SH-SY5Y (cell line): ENCODE results near the gene RGS7.

Experiments used
- GATA2 ChIP-seq: IDR thresholded peaks from 2 replicates; pipeline ENCODE4 v1.6.1; 2011; ENCODE audit warnings: mild to moderate bottlenecking, low read depth, low read length
- GATA3 ChIP-seq: IDR thresholded peaks from 2 replicates; pipeline ENCODE4 v1.6.1; 2011; ENCODE audit warnings: low read depth, mild to moderate bottlenecking, low read length, moderate library complexity

RGS7 gene

GRCh38 chr1:241356519-241357365, at the start of gene RGS7:
Gene RGS7 (minus strand): TSS chr1:241357205.
- TF ChIP-seq GATA3 = no peak
- no peak for TF ChIP-seq GATA2

GRCh38 chr1:241406421-241406820, 49.4 kb upstream of the RGS7 start:
- TF ChIP-seq GATA2 = no peak
- TF ChIP-seq GATA3 = no peak

GRCh38 chr1:241401156-241401555, 44.2 kb upstream of the RGS7 start:
- TF ChIP-seq GATA3 (no peak), GATA2 (no peak)

- no peak for TF ChIP-seq GATA2
- TF ChIP-seq GATA3 = no peak
These were observed 40.0 kb upstream of the RGS7 start for GRCh38 chr1:241396747-241397681.

GRCh38 chr1:241391926-241392710, 35.1 kb upstream of the RGS7 start:
- TF ChIP-seq GATA2 = no peak

GRCh38 chr1:241390526-241390925, 33.5 kb upstream of the RGS7 start:
- TF ChIP-seq GATA2 (no peak), GATA3 (no peak)

GRCh38 chr1:241389400-241389799, 32.4 kb upstream of the RGS7 start:
- TF ChIP-seq GATA3 (no peak), GATA2 (no peak)

GRCh38 chr1:241387216-241387615, 30.2 kb upstream of the RGS7 start:
- TF ChIP-seq GATA2 (no peak), GATA3 (no peak)

GRCh38 chr1:241376701-241377100, 19.7 kb upstream of the RGS7 start:
- no peak for TF ChIP-seq GATA3
- TF ChIP-seq GATA2 = no peak

GRCh38 chr1:241375886-241376285, 18.9 kb upstream of the RGS7 start:
- TF ChIP-seq GATA2 (no peak), GATA3 (no peak)

- TF ChIP-seq GATA3 (no peak), GATA2 (no peak)
These were observed 9.2 kb upstream of the RGS7 start for GRCh38 chr1:241366196-241366595.

- TF ChIP-seq GATA2 (no peak), GATA3 (no peak)
These were observed 5.3 kb upstream of the RGS7 start for GRCh38 chr1:241362350-241362749.

GRCh38 chr1:241357366-241358340, 648 bp upstream of the RGS7 start:
- TF ChIP-seq GATA2 (no peak), GATA3 (no peak)
